ENCODE data around the gene ROR2.
"Not testable (repeated sequence)": the region's sequence is repeated elsewhere in the genome, so short reads cannot be mapped to it uniquely, and the experiment has no call there.

ROR2 gene

DNA sequence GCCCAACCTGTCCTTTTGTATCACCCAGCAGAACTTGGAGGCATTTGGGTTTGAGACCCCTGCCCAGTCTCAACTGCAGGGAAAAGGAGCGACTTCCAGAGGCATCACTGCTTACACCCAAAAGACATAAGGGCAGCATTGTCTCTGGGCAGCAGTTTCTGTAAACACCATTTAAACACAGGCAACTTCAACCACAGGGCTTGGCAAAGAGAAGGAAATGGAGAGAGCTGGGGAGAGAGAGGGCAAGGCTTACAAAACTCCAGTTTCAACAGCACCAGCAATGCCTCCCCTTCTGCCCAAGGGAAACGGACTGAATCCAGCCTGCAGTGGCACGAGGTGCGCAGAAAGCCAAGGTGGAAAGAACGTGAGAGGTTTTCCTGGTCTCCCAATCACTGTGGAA lies 147.6 kb downstream of the ROR2 start:
- no peaks in the 10 kb centered on the region for H4K20me1 ChIP-seq (ENCODE audit: insufficient read depth)
- H3K27ac ChIP-seq = no peak overlapping the region
- no peak overlapping the region for H3K4me2 ChIP-seq
- no peaks in the 10 kb centered on the region for H3K36me3 ChIP-seq (ENCODE audit: insufficient read depth)
- no peak overlapping the region for H2AFZ ChIP-seq (ENCODE audit: low read depth)
- H3K27me3 ChIP-seq (ENCODE audit: insufficient read depth, low read depth) = no peaks in the 10 kb centered on the region
- TF ChIP-seq, protein P1, sequence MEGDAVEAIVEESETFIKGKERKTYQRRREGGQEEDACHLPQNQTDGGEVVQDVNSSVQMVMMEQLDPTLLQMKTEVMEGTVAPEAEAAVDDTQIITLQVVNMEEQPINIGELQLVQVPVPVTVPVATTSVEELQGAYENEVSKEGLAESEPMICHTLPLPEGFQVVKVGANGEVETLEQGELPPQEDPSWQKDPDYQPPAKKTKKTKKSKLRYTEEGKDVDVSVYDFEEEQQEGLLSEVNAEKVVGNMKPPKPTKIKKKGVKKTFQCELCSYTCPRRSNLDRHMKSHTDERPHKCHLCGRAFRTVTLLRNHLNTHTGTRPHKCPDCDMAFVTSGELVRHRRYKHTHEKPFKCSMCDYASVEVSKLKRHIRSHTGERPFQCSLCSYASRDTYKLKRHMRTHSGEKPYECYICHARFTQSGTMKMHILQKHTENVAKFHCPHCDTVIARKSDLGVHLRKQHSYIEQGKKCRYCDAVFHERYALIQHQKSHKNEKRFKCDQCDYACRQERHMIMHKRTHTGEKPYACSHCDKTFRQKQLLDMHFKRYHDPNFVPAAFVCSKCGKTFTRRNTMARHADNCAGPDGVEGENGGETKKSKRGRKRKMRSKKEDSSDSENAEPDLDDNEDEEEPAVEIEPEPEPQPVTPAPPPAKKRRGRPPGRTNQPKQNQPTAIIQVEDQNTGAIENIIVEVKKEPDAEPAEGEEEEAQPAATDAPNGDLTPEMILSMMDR (conservative IDR thresholded peaks at IDR 0.05; ENCODE audit: low read depth, low read length) = no peak
- no peak overlapping the region for H3K9ac ChIP-seq
- no peak overlapping the region for H3K4me3 ChIP-seq (IDR thresholded peaks at IDR 0.05; ENCODE audit: insufficient read depth, low read depth, low read length)
- H3K79me2 ChIP-seq (ENCODE audit: insufficient read depth, low read depth) = 0 out of 2 replicates have a peak, but pooled peaks cover 4% of the 10 kb centered on the region
- peaks cover 17% of the 10 kb centered on the region for H3K4me1 ChIP-seq (ENCODE audit: low read depth, poor library complexity, severe bottlenecking)

DNA sequence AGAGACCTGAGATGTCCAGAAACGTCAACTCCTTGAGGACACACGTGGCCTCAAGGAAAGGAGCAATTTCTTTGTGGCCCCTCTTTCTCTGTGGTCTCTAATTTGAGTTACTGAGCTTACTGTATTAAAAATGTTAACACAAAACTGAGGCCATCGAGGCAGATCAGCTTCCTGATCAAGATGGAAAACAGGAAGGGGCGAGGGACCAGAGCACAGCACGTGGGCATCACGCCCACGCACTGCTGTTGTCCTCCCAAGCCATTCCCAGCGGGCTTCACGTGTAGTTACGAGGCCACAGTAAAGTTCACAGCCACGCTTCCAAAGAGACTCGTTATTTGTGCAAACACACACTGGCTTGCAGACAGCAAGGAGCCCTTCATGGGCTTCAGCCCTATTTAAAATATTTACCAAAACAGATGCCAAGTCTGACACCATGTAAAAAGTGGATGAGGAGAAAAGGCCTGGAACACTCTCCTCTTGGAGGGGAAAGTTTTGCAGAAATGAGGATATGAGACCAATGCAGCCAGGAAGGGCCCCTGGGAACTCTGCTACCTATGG lies 149.5 kb downstream of the ROR2 start:
- Histone ChIP-seq H3K27me3 (ENCODE audit: insufficient read depth, low read depth) (no peaks in the 10 kb centered on the region), H4K20me1 (ENCODE audit: insufficient read depth) (peaks cover under 1% of the 10 kb centered on the region; the same call in 1 of the 2 replicates), H3K9ac (no peak overlapping the region), H3K4me1 (ENCODE audit: low read depth, poor library complexity, severe bottlenecking) (peaks cover 16% of the 10 kb centered on the region), H3K79me2 (ENCODE audit: insufficient read depth, low read depth) (0 out of 2 replicates have a peak, but pooled peaks cover 4% of the 10 kb centered on the region), H2AFZ (ENCODE audit: low read depth) (no peak overlapping the region), H3K36me3 (ENCODE audit: insufficient read depth) (no peaks in the 10 kb centered on the region), H3K4me3 (IDR thresholded peaks at IDR 0.05; ENCODE audit: insufficient read depth, low read depth, low read length) (no peak overlapping the region), H3K4me2 (no peak overlapping the region), H3K27ac (no peak overlapping the region)
- TF ChIP-seq, protein P1 (conservative IDR thresholded peaks at IDR 0.05; ENCODE audit: low read depth, low read length) = no peak

DNA sequence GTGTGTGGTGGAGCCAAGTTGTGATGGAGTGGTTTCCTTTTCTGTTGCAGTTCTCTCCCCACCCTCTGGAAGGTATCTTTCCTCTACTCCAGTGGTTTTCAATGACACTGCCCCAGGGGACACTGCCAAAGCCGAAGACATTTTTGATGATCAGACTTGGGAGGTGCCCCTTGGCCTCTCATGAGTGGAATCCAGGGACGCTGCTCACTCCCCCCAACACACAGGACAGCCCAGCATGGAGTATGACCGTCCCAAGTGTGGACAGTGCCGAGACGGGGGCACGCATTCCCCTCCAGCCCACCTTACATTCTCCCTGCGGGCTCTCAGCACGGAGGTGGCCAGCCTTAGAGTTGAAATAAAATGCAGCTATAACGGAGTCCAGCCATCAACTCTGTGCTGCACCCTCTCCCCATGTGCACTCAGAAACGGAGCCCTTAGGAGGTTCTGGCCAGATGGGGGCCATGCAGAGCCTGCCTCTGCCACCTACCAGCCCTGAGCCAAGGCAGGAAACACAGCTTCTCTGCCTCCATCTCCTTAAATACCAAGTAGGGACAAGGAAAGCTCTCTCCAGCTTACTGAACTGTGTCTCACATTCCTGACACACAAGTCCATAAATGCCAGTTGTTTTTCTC lies 150.8 kb downstream of the ROR2 start:
- peak overlapping the region; percentile 24; the same call in 1 of the 2 replicates for H3K4me2 ChIP-seq
- H3K27me3 ChIP-seq (ENCODE audit: insufficient read depth, low read depth) = no peaks in the 10 kb centered on the region
- no peak overlapping the region for H3K27ac ChIP-seq
- TF ChIP-seq, protein P1 (conservative IDR thresholded peaks at IDR 0.05; ENCODE audit: low read depth, low read length) = no peak
- H3K79me2 ChIP-seq (ENCODE audit: insufficient read depth, low read depth) = 0 out of 2 replicates have a peak, but pooled peaks cover 1% of the 10 kb centered on the region
- no peak overlapping the region; the same call in 1 of the 2 replicates for H2AFZ ChIP-seq (ENCODE audit: low read depth)
- H3K36me3 ChIP-seq (ENCODE audit: insufficient read depth) = no peaks in the 10 kb centered on the region
- H3K4me3 ChIP-seq (IDR thresholded peaks at IDR 0.05; ENCODE audit: insufficient read depth, low read depth, low read length) = no peak overlapping the region
- H3K4me1 ChIP-seq (ENCODE audit: low read depth, poor library complexity, severe bottlenecking) = peaks cover 16% of the 10 kb centered on the region
- H4K20me1 ChIP-seq (ENCODE audit: insufficient read depth) = peaks cover 2% of the 10 kb centered on the region; the same call in 1 of the 2 replicates
- H3K9ac ChIP-seq = no peak overlapping the region

DNA sequence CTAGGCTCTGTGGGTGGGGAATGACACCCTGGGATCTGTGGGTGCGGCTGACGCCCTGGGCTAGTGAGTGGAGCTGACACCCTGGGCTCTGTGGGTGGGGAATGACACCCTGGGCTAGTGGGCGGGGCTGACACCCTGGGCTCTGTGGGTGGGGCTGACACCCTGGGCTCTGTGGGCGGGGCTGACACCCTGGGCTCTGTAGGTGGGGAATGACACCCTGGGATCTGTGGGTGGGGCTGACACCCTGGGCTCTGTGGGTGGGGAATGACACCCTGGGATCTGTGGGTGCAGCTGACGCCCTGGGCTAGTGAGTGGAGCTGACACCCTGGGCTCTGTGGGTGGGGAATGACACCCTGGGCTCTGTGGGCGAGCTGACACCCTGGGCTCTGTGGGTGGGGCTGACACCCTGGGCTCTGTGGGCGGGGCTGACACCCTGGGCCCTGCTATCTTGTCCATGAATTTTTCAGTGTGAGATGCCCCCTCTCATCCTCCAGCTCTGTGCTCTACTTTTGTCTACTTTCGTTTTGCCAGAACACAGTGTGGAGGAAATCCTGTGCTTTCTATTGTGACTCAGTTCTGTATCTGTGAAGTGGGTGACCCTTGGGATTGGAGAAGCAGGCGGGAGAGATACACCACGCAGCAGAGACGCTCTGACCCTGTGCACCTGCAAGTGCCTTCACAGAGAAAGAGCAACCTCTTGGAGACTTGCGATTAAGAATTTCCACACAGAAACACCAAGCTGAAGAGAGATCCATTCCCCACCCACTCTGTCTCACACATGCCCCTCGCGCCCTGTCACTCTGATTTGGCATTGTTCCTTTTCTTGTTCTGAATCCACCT lies 151.5 kb downstream of the ROR2 start:
- not testable (repeated sequence) for H3K9ac ChIP-seq; H3K27ac ChIP-seq; H3K4me3 ChIP-seq (IDR thresholded peaks at IDR 0.05; ENCODE audit: insufficient read depth, low read depth, low read length); H3K36me3 ChIP-seq (ENCODE audit: insufficient read depth); H2AFZ ChIP-seq (ENCODE audit: low read depth); H3K79me2 ChIP-seq (ENCODE audit: insufficient read depth, low read depth); H3K27me3 ChIP-seq (ENCODE audit: insufficient read depth, low read depth); H4K20me1 ChIP-seq (ENCODE audit: insufficient read depth)
- peak overlapping the region; percentile 24; the same call in 1 of the 2 replicates for H3K4me2 ChIP-seq
- peaks cover 16% of the 10 kb centered on the region for H3K4me1 ChIP-seq (ENCODE audit: low read depth, poor library complexity, severe bottlenecking)

DNA sequence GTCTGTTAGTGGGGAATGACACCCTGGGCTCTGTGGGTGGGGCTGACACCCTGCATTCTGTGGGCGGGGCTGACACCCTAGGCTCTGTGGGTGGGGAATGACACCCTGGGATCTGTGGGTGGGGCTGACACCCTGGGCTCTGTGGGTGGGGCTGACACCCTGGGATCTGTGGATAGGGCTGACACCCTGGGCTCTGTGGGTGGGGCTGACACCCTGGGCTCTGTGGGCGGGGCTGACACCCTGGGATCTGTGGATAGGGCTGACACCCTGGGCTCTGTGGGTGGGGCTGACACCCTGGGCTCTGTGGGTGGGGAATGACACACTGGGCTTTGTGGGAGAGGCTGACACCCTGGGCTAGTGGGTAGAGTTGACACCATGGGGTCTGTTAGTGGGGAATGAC lies 152.5 kb downstream of the ROR2 start:
- H3K4me3 ChIP-seq (IDR thresholded peaks at IDR 0.05; ENCODE audit: insufficient read depth, low read depth, low read length); H3K79me2 ChIP-seq (ENCODE audit: insufficient read depth, low read depth); H3K4me2 ChIP-seq; H3K36me3 ChIP-seq (ENCODE audit: insufficient read depth); H3K27ac ChIP-seq; H4K20me1 ChIP-seq (ENCODE audit: insufficient read depth); H3K27me3 ChIP-seq (ENCODE audit: insufficient read depth, low read depth); H3K9ac ChIP-seq; H2AFZ ChIP-seq (ENCODE audit: low read depth): not testable (repeated sequence)
- peaks cover 16% of the 10 kb centered on the region for H3K4me1 ChIP-seq (ENCODE audit: low read depth, poor library complexity, severe bottlenecking)

DNA sequence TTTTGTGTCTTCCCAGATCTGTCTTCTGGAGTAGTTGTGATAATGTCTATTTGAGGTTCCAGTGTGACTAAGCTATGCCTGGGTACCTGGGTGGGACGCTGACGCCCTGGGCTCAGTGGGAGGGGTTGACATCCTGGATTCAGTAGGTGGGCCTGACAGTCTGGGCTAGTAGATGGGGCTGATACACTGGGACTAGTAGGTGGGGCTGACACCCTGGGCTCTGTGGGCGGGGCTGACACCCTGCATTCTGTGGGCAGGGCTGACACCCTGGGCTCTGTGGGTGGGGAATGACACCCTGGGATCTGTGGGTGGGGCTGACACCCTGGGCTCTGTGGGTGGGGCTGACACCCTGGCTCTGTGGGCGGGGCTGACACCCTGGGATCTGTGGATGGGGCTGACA lies 153.5 kb downstream of the ROR2 start:
- H3K4me1 ChIP-seq (ENCODE audit: low read depth, poor library complexity, severe bottlenecking) = peaks cover 16% of the 10 kb centered on the region
- H3K79me2 ChIP-seq (ENCODE audit: insufficient read depth, low read depth); H3K27me3 ChIP-seq (ENCODE audit: insufficient read depth, low read depth); H3K9ac ChIP-seq; H2AFZ ChIP-seq (ENCODE audit: low read depth); H3K4me2 ChIP-seq; H3K27ac ChIP-seq; H3K36me3 ChIP-seq (ENCODE audit: insufficient read depth); H4K20me1 ChIP-seq (ENCODE audit: insufficient read depth); H3K4me3 ChIP-seq (IDR thresholded peaks at IDR 0.05; ENCODE audit: insufficient read depth, low read depth, low read length): not testable (repeated sequence)

All from KMS-11 (cell line).